LoVo (cell line): Measurements from ENCODE around the gene PIGC.

Source experiments
- DNase-seq: peaks from one replicate; pipeline ENCODE4 v3.0.0-alpha.2; 2016; ENCODE audit warnings: low spot score

The PIGC gene

DNA sequence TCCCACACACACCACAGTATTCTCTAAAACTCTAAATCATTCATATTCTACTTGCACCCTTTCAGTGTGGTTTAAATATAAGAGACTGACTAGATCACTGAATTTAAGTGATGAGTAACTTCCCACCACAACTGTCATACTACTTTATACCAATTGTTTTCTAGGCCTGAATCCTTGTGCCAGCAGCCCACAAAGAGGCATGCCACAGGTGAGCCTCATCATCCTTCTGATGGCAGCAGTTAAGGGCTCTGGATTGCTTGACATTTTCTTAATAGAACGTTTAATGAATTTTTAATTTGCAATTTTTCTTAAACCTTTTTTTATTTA, 13.8 kb downstream of the PIGC start:
- no peak for DNase-seq

DNA sequence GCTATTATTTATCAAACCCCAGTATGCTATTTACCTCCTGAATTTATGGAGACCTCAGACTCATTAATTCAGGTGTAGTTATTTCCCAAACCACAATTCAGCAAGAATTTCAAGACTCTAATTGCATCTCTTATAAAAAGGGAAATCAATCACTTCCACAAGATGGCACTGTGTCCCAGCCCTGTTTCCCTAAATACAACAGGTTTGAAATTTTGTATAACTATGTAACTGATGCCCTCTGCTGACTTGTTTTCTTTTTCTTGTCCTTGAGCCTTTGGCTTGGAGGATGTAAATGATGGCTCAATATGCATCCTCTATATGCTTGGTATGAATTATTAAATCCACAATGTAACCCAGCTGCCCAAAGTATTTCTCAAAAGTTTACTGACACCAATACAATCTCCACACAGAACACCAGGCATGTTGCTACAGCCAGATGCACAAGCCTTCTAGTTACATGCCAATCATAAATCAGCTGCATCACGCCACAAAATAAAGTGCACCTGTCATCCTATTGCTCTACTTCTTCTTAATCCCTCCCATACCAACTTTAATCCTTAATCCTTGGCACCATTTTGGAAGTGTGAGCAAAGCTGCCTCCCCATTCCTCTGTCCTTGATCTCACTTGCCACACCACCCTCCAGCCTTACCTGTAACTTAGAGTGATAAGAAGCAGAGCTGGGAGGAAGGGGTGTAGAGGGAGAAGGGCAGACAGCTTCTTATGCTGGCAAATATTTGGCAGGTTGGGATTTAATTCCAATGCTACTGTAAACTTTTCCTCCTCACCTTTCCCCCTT, 14.3 kb downstream of the PIGC start:
- DNase-seq, result peak; percentile 74

DNA sequence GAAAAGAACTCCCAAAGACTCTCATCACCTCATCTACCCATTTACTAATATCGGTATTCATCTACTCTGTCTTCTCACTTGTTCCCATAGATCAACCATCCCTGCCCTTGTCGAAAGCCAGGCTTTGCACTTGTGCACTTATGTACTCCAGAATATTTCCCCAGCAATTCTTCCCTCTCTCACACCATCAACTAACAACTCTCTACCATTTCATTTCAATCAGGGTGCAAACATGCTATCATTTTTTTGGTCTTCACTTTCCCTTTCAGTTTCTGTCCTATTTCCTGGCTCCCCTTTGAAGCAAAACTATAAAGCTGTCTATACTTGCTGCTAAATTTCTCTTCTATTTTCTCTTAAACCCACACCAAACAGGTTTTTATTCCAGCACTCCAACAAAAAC, 16.7 kb downstream of the PIGC start:
- DNase-seq, result no peak

DNA sequence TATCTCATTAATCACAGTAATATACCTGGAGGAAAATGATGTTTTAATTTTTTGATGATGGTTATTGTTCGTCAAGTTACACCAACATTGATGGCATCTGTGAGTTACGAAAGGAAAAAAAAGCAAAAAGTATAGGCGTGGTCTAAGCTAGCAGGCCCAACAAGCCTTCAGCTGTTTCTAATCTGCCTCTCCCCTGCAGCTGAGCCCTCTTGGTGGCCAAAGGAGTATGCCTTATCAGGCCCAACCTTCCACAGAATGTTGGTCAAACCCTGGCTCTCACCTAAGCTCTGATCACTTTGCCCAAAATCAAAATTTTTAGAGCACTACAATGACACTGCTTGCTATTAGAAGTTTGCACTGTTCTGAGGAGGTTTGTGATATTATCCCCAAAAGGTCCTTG, 18.5 kb downstream of the PIGC start:
- no peak for DNase-seq

- no peak for DNase-seq
Observed at GRCh38 chr1:172423336-172423735, 20.5 kb downstream of the PIGC start.

DNA sequence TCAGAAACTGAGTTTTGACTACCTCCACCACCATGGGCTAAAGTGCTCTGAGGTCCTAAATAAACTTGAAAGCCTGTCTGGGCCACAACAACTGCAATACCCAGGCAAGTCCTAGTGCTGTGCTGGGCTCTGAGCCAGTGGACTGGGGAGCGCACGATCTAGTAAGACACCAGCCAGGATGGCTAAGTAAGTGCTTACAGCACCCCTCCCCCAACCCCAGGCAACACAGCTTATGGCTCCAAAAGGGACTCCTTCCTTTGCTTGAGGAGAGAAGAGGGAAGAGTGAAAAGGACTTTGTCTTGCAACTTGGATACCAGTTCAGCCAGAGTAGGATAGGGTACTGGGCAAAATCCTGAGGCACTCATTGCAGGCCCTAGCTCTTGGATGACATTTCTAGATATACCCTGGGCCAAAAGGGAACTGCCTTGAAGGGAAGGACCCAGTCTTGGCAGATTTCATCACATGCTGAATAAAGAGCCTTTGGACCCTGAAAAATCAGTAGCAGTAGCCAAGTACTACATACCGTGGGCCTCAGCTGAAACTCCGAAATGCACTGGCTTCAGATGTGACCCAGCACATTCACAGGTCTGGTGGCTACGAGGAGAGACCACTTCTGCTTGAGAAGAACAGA, 21.8 kb downstream of the PIGC start:
- no peak for DNase-seq

DNA sequence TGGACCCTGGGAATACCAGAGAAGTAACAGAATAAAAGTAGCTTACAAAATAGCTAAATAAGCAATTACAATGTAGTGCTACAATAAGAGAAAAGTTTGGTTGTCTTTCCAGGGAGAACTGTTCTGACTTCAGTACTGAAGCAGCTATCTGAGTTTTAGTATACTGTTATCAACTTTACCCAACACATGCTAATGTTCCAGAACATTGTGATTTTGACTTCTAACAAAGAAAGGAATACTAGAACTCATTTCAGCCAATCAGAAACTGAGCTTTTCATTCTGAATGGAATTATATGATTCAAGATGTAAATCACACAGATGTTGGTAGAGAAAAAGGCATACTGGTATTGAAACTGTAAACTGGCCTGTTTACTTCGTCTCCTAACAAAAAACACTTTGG, 23.5 kb downstream of the PIGC start, which contains the start of gene C1orf105:
Gene C1orf105 (plus strand): TSS at position 301 of the 400 bp plus-strand sequence. CDS start 201 bp downstream, outside the sequence.
- DNase-seq, result no peak

- DNase-seq, result no peak
Observed at GRCh38 chr1:172417557-172417956, 26.3 kb downstream of the PIGC start.

GRCh38 chr1:172416496-172417035, 27.3 kb downstream of the PIGC start:
- no peak for DNase-seq

GRCh38 chr1:172414331-172414730, 29.5 kb downstream of the PIGC start:
- DNase-seq, result no peak

DNA sequence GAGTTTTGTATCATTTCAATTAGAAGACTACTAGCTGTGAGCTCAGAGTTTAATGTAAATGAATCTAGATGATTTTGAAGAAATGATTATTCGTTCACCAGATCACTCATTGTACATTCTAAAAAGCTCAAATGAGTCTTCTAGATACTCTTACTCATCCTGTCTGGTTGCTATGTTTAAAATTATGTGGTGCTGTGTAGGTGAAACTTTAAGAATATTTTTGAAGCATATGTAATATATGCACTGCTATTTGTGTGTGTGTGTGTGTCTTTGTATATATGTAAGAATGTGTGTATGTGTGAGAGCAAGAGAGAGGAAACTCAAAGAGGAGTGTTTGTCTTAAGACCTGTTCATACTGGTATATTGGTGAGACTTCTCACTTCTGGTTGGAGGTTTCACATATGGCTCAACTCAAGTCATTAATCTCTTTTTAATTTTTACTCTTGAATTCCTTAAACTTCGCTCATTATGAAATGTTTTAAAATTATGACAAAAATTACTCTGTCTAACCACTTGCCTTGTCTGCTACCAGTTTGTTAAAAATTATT, 32.0 kb downstream of the PIGC start:
- DNase-seq, result no peak

DNA sequence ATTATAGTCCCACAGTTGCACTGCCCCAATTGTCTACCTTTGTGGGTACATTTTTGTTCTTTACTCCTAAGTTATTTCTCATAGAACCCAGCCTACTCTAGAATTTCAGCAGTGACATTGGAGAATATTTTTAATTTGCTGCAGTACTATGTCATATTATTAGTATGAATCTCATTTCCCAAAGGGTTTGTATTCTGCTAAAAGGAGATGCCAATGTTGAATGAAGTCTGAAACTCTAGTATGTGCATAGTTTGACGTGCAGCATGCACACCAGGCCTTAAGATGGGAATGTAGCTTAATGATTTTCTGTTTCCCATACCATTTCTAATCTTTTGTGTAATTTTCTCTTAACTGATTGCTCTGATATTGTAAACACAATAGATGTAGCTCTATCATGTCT, 33.8 kb downstream of the PIGC start:
- no peak for DNase-seq

DNA sequence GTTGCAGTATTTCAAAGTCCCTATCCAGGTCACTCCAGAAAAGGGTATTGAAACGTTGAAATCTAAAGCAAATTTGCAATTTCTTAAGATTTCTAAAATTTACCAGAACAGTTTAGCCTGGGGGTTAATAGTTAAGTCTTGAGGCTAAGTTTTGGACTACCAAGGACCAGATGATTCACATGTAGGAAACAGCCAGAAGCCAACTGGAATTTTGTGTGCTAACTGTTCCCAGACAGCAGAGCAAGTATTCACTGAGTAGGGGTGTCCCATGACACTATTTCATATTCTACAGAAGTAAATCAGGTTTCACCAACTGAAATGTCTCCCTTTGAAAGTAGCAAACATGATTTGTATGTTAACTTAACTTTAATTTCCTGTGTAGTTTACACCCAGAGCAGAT, 34.9 kb downstream of the PIGC start:
- DNase-seq, result no peak

GRCh38 chr1:172406968-172407367, 36.9 kb downstream of the PIGC start:
- DNase-seq, result no peak

DNA sequence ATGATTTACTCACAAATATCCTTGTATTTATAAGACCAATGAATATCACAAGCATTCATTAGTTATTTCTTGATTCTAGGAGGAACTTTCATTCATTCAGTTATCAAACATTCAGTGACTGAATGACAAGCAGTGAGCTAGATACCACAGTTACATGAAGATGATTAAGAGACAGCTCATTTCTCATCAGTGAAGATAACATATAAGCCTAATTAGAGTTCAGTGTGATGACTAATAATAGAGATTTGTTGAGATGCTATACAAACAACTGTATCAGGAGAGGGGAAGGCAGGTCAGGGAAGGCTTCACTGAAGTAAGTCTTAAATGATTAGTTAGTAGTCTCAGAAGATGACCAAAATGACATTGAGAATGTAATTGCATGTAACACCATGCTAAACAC, 38.0 kb downstream of the PIGC start:
- DNase-seq, result no peak

DNA sequence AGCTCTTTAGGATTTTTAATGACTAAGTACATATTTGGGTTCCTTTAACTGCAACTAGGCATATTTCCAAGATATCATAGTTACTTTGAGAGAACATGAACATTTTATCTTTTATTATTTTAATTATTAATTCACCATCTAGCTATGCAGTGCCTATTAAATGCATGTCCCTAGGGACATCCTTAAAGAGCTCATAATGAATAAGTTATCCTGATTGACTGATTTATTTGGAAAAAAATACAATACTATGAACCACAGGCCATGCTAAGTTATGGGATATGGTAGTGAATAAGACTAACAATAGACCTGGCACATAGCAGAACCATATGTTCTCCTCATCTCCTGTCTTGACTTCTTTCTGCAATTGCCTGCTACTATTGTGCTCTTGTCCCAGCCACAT, 39.7 kb downstream of the PIGC start:
- DNase-seq, result no peak

DNA sequence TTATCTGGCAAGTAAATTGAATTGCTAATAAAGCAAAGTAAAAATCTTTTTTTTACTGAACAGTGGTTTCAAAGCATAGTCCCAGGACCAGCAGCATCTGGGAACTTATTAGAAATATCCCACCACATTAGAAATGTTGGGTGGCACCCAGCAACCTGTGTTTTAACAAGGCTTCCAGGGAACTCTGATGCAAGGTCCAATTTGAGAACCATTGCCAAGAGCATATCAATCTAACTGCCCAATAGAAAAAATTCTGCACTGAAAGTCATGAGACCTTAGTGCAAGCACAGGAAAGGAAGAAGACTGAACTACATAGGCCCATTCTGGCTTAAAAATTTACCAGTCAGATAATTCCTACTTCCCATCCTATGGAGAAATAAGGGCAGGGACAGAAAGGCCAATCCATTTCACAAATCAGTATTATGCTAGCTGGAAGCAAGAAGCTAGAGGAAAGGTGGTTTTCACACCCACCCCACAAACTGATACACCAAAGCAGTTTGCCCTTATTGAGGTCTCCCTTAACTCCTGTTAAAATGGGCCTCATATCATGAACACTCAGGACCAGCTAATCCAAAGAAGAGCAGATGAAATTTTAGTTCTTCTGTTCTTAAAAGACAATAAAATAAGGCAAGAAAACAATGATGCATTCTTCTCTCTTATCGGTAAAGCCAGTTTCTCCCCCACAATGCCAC, 40.8 kb downstream of the PIGC start:
- DNase-seq, result no peak

DNA sequence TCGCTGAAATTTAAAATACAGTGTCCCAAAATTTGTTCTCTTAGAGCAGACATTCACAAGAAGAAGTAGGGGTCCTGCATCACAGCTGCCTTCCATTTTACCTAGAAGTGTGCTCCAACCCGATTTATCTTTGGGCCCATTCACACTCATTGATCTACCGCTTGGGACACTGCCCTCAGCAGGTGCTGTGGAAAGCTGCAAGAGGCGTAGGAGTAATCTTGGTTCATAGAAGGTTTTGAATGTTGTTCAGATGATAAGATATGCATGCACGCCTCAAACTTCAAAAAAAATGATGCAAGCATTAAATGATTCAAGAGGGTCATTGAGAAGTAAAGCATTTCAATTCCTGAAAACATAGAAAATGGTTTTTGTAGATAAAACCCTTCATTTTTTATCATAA, 42.0 kb downstream of the PIGC start:
- DNase-seq, result no peak

- DNase-seq, result no peak
Observed at GRCh38 chr1:172401477-172401876, 42.4 kb downstream of the PIGC start.

DNA sequence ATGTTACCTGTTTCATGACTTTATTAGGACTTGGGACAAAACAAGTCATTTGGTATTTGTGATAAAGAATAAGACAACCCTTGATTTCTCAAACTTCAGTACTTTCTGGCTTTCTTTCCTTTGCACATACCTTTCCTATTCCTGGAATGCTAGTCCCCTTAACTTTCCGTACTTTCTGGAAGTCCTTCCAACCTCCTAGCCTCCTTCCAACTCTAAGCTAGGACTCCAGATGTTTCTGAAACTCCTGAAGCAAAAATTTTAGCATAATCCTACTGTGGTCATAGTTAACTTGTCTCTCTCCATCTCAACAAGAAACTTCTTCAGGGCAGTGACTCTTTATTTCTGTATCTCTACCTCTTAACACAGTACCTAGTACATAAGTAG, 43.2 kb downstream of the PIGC start:
- DNase-seq, result no peak

DNA sequence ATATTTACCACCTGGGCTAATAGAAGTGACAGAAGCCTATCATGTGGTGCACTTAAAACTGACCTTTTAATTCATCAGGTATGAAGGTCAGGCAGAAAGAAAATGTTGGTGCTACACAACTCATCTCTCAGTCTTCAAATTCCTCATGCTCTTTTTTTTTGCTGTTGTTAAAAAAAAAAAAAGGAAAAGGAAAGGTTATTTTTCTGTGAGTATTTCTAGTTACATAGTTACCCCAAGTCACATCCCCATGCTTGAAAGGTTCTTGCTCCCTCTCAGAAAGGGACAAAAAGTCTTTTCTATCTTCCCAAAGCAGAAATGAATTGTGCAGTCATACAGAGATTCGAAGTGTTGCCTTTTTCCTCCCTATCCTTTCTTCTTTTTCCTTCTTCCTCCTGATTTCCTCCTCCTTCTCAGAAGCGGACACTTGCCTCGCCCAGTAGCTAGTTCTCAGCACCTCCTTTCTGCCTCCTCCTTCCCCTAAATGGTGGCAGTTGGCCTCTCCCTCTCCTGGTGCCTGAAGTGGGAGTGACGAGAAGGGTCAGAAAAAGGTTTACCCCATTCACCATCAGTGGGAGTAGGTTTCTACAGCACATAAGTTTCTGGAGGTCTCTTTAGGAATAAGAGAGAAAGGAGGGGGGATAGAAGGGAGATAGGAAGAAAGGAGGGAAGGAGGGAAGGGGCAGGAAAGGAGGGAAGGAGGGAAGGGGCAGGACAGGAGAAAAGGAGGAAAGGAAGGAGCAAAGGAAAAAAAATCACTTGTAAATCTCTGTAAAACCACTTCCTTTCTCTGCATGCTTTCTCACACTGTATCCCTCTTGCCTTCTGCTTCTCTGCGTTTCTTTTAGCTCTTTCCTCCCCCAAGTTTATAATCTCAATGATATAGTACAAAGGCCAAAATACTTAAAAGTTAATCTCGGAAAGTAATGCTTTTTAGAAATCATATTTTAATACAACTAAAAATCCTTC, 43.8 kb downstream of the PIGC start:
- DNase-seq, result no peak
